Measurements from ENCODE around the gene GJD3. TPM values are rescaled to one million over a fixed set of nuclear protein-coding genes. Genes with fewer than 3 reads are reported as not detected.

GJD3 gene
- total RNA-seq, 1 donor from 2014 or later, result not detected

GRCh38 chr17:40341808-40342503, 22.6 kb downstream of the GJD3 start:
- peak; percentile 81 for DNase-seq (ENCODE audit: low read depth)

- peak; percentile 77 for DNase-seq (ENCODE audit: low read depth)
Measured at GRCh38 chr17:40340880-40341807, 23.4 kb downstream of the GJD3 start.

GRCh38 chr17:40340327-40340726, 24.2 kb downstream of the GJD3 start:
- DNase-seq (ENCODE audit: low read depth), result no peak

DNA sequence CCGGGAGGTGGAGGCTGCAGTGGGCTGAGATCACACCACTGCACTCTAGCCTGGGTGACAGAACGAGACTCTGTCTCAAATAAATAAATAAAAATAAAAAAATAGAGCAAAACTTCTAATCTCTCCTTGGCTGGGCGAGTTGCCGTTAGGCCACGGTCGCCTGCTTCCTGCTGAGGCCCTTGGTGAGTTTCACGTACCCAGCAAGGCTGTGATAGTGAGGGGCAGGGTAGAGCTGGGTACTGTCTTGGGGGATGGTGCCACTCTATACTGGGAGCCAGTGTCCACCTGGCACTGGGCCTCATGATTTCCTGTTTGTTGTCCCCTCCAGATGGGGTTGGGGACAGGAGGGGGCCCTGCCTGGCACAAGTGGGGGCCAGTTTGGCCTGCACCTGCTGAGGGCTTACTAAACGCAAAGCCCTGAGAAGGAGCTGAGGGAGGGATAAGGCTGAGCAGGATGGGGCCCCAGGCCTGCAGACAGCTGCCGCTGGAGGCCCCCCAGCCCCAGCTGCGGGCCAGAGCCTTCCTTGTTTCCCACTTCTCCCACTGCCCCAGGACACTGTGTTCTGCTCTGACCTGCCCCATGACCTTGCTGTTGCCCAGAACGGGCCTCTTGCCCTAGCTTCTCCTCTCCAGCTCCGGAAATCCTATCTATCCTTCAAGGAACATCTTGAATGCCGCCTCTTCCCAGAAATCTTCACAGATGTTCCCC, 25.4 kb downstream of the GJD3 start:
- no peak for DNase-seq (ENCODE audit: low read depth)

GRCh38 chr17:40338058-40338457, 26.5 kb downstream of the GJD3 start:
- no peak for DNase-seq (ENCODE audit: low read depth)

DNA sequence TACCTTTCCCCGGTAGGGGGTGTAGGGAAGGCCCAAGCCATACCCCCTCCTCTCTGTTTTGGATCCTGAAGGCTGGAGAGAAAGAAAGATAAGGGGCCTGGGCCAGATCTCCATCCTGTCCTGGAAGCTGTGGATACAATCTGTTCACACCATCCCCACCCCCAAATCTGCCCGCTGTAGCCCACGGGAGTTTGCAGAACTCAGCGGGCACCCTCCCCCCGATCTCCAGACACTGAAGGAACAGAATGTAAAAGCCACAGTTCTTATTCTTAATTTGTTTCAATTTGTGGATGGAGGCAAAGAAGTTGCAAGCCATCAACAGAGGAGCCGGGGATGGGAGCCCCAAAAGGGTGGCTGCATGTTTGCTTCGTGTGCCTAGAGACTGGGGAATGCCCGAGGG, 27.2 kb downstream of the GJD3 start:
- DNase-seq (ENCODE audit: low read depth), result no peak

DNA sequence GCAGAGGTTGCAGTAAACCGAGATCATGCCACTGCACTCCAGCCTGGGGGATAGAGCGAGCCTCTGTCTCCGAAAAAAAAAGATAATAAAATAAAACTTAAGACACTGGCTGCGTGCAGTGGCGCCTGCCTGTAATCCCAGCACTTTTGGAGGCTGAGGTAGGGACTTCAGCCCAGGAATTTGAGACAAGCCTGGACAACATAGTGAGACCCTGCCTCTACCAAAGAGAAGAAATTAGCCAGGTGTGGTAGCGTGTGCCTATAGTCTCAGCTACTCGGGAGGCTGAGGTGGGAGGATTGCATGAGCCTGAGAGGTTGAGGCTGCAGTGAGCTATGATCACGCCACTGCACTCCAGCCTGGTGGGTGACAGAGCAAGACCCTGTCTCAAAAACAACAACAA, 28.9 kb downstream of the GJD3 start:
- DNase-seq (ENCODE audit: low read depth), result no peak

DNA sequence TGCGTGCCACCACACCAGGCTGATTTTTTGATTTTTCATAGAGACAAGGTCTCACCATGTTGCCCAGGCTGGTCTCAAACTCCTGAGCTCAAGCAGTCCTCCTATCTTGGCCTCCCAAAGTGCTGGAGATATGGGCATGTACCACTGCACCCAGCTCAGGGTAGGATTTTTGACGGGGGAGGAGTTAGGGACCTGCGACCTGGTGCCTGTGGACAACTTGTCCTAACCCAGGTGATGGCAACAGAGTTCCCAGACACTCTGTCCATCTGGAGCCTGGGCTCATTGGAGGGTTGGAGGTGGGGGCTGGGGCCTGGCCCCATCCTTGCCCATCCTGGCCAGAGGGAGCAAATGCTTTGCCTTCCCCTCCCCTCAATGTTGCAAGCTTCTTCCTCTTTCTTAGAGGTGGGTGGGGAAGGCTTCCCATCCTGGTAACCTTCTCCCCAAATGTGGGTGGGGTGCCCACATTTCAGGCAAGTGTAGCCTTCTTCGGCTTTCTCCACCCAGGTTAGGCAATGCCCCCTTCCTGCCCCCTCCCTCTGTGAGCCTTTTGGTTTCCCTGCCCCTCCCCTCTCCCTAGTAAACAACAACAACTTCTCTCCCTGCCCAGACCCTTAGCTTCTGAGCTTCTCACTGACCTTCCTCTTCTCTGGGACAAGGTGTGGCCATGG, 30.6 kb downstream of the GJD3 start:
- no peak for DNase-seq (ENCODE audit: low read depth)

GRCh38 chr17:40331743-40332641, 32.5 kb downstream of the GJD3 start:
- DNase-seq (ENCODE audit: low read depth), result peak; percentile 77

DNA sequence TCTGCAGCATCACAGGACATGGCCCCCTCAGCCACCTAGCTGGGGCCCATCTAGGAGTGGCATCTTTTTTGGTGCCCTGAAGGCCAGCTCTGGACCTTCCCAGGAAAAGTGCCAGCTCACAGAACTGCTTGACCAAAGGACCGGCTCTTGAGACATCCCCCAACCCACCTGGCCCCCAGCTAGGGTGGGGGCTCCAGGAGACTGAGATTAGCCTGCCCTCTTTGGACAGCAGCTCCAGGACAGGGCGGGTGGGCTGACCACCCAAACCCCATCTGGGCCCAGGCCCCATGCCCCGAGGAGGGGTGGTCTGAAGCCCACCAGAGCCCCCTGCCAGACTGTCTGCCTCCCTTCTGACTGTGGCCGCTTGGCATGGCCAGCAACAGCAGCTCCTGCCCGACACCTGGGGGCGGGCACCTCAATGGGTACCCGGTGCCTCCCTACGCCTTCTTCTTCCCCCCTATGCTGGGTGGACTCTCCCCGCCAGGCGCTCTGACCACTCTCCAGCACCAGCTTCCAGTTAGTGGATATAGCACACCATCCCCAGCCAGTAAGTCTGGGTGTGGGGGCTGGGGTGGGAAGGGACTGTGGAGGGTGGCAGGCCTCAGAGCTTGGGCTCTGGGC, 33.6 kb downstream of the GJD3 start:
- no peak for DNase-seq (ENCODE audit: low read depth)

DNA sequence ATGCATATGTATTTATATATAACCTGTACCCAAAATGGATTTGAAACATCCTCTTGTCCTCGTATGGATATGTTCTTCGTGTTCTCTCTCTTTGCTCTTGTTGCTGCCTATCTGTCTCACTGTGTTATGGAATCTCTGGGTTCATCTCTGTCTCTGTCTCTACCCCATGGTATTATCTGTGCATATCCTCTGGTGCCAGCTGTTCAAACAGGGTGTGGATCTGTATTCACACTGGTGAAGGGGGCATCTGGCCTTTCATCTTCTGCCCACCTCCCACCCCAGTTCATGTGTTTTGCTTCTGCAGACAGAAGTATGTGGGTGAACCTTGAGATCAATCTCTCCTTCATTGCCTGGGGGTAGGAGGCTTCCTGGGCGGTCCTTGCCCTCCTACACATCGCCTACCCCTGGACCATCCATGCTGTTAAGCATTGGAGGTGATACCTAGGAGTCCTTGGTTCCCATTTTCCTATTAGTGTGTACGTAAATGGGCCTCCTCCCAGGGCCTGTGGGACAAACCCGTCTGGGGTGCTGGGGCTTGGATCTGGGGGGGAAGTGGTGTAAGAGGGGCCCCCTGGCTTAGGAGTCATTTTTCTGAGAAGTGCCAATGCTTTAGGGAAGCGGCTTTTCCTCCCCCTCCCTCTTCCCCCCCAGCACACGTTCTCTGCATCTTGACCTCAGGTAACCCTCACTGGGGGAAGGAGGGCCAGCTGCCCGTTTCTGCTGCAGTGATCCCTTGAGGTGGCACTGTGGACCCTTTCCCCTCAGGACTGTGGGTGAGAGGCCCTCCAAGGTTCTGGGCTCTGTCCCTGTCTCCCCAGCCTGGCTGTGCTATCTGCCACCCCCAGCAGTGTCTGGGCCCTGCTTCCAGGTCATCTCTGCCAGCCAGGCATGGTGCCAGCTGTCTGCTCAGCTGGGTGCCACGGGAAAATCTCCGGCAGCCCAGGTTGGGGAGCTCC, 34.4 kb downstream of the GJD3 start:
- no peak for DNase-seq (ENCODE audit: low read depth)

DNA sequence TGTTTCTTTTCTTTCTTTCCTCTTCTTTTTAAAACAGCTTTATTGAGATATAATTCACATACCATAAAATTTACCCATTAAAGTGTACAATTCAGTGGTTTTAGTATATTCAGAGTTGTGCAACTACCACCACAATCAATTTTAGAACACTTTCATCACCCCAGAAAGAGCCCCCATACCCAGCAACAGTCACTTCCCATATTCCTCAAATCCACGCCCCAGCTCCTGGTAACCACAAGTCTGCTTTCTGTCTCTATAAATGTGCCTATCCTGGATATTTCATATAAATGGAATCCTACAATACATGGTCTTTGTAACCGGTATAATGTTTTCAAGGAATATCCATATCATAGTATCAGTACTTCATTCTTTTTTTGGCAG, 36.2 kb downstream of the GJD3 start:
- DNase-seq (ENCODE audit: low read depth), result no peak

GRCh38 chr17:40327735-40328385, 36.7 kb downstream of the GJD3 start:
- no peak for DNase-seq (ENCODE audit: low read depth)

GRCh38 chr17:40327244-40327729, 37.2 kb downstream of the GJD3 start:
- DNase-seq (ENCODE audit: low read depth), result no peak

- DNase-seq (ENCODE audit: low read depth), result peak; percentile 48
Measured at GRCh38 chr17:40326832-40327199, 37.7 kb downstream of the GJD3 start.

DNA sequence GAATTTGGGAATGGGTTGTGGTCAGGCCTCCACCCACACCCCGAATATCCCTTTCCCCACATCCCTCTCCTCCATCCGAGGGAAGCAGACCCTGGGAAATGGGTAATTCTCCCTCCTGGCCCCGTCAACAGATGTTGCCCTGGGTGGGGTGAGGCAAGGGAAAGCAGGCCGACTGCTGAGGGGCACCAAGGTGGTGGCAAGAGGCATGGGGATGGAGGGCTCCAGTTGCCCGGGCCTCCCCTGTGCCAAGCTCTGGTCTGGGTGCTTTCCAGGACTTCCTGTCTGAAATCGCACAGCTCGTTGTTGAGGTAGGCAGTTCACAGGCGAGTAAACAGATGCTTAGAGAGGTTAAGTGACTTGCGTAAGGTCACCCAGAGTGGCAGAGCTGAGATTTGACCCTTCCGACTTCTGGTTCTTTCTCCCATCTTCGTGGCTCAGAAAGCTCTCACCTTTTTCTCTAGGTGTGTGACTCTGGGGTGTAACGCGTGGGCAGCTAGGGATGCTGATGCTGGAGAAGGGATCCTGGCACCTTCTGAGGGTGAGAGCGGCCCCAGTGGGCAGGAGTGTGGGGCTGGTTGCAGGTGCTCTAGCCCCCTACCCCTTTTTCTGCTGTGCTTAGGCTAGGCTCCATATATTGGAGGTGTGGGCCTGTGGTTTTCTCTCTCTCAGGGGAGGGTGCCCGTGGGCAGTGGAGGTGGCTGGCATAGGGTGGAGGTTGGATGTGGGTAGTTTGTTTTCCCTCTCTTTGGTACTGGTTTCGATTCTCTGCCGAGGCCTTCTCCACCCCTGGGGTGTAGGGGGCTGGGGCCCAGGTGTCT, 38.3 kb downstream of the GJD3 start:
- no peak for DNase-seq (ENCODE audit: low read depth)

Data from myocyte (in vitro differentiated cells).